ENCODE results near the gene MRAP2. TPM values are rescaled to one million over a fixed set of nuclear protein-coding genes. Genes with fewer than 3 reads are reported as not detected.

Gene MRAP2
- total and polyA plus RNA-seq, 2 donors (not counting 3 experiments of a cell fraction or from before 2014, with no cell fraction given) = 5.8 to 8.6 TPM

DNA sequence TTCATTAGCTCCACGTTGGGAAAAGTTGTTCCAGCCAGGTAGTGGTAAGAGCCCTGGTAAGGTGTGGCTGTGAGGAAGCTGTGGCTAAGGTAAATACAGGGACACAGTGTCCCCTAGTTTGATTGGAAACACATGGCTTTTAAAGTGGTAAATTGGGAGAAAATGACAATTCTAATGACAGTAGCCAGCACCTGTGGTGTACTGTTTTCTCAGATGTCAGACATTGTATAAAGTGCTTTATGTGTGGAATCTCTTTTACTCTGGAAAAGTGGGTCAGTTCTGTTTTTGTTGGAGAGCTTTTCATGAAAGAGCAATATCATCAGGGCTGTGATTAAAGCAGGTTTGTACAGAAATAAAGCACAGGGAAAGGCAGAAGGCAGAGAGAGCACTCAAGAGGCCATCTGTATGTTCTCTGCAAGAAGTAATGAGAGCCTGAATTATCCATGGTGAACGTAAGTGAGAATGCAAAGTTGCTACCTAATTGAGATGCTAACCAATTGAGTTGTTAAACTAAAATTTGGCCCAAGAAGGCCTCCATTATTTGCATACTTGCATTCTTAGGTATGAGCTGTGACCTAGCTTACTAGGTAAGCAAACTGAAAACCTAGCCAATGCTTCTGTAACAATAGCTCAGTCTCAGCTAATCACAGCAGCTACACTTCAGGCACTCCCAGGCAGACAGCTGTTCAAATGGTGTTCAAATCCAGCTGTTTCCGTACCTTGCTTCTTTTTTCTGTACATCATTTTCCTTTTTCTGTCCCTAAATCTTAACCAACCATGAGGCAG lies 28.2 kb downstream of the MRAP2 start:
- intact Hi-C loops (cut with micrococcal nuclease) (no loop called here), dilution Hi-C loops (cut with MboI; ENCODE audit: extremely low pct_ligation_motif_present, low sequenced_read_pairs) (no loop called here)
- no peak overlapping the region for H2AFZ ChIP-seq (ENCODE audit: low read depth, low read length)
- H3K9me1 ChIP-seq (replicated peaks; ENCODE audit: control insufficient read depth, extremely low read depth, insufficient read depth, low read length) = no peaks in the 10 kb centered on the region
- H3K4me2 ChIP-seq (ENCODE audit: insufficient read depth, low read length) = no peak overlapping the region
- no peaks in the 10 kb centered on the region for H4K20me1 ChIP-seq (replicated peaks; ENCODE audit: control insufficient read depth, extremely low read depth, insufficient read depth, low read length)
- no peaks in the 10 kb centered on the region for H3K36me3 ChIP-seq (ENCODE audit: control insufficient read depth in 2 of 2, extremely low read depth in 1 of 2, insufficient read depth in 2 of 2, low read length in 2 of 2)
- DNase-seq (ENCODE audit: low read depth, low spot score) = no peak
- no peak overlapping the region for H3K9ac ChIP-seq (replicated peaks; ENCODE audit: extremely low read depth, insufficient read depth, low read length)
- no peak for FAIRE-seq
- no peaks in the 10 kb centered on the region for H3K79me2 ChIP-seq (ENCODE audit: control insufficient read depth, insufficient read depth, low read length)
- BruUV-seq (replicated peaks) = no TSS peak
- no peak overlapping the region for H3K27ac ChIP-seq (ENCODE audit: insufficient read depth, low read depth, low read length)
- TF ChIP-seq, protein P1, sequence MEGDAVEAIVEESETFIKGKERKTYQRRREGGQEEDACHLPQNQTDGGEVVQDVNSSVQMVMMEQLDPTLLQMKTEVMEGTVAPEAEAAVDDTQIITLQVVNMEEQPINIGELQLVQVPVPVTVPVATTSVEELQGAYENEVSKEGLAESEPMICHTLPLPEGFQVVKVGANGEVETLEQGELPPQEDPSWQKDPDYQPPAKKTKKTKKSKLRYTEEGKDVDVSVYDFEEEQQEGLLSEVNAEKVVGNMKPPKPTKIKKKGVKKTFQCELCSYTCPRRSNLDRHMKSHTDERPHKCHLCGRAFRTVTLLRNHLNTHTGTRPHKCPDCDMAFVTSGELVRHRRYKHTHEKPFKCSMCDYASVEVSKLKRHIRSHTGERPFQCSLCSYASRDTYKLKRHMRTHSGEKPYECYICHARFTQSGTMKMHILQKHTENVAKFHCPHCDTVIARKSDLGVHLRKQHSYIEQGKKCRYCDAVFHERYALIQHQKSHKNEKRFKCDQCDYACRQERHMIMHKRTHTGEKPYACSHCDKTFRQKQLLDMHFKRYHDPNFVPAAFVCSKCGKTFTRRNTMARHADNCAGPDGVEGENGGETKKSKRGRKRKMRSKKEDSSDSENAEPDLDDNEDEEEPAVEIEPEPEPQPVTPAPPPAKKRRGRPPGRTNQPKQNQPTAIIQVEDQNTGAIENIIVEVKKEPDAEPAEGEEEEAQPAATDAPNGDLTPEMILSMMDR (IDR thresholded peaks at IDR 0.05; ENCODE audit: extremely low read depth in 1 of 2, insufficient read depth in 1 of 2, low read depth in 1 of 2, low read length in 2 of 2) = no peak
- TF ChIP-seq FOS (IDR thresholded peaks at IDR 0.05; ENCODE audit: borderline replicate concordance, insufficient read depth, low read length) = no peak
- TF ChIP-seq POLR2A (IDR thresholded peaks at IDR 0.05; ENCODE audit: low read depth, low read length) = no peak
- TF ChIP-seq MYC (IDR thresholded peaks at IDR 0.05; ENCODE audit: low read depth, low read length) = no peak
- no peak for TF ChIP-seq EZH2 (IDR thresholded peaks at IDR 0.05; ENCODE audit: borderline replicate concordance, low read depth, low read length, severe bottlenecking)
- no peak for TF ChIP-seq POLR2AphosphoS5 (IDR thresholded peaks at IDR 0.05; ENCODE audit: insufficient read depth, low read depth, low read length)
- no peak for TF ChIP-seq GATA2 (IDR thresholded peaks at IDR 0.05; ENCODE audit: insufficient read depth, insufficient read length, low read depth, low read length)
- TF ChIP-seq JUN (IDR thresholded peaks at IDR 0.05; ENCODE audit: borderline replicate concordance, insufficient read depth, insufficient read length, low read depth) = no peak
- TF ChIP-seq, protein P2, sequence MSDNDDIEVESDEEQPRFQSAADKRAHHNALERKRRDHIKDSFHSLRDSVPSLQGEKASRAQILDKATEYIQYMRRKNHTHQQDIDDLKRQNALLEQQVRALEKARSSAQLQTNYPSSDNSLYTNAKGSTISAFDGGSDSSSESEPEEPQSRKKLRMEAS (IDR thresholded peaks at IDR 0.05; ENCODE audit: insufficient read depth, insufficient read length) = no peak
- ChIA-PET CTCF (interaction anchor here (0.9 to 1.5 kb wide), 2 partner anchors 9 to 12 kb away, joined by 4 read pairs; no protein-coding TSS in a partner anchor), POLR2A (no interaction called here)
- H3K27me3 ChIP-seq (ENCODE audit: control insufficient read depth in 2 of 2, insufficient read depth in 2 of 2, low read length in 2 of 2) = no peaks in the 10 kb centered on the region
- peaks cover 17% of the 10 kb centered on the region for H3K4me1 ChIP-seq (ENCODE audit: control insufficient read depth, extremely low read depth, insufficient read depth, low read length)
- no peak overlapping the region for H3K4me3 ChIP-seq (replicated peaks in 1 of 3; ENCODE audit: insufficient read depth in 1 of 3, low read depth in 1 of 3, low read length in 3 of 3)
- H3K9me3 ChIP-seq (replicated peaks; ENCODE audit: control insufficient read depth, insufficient read depth, low read length) = no peaks in the 10 kb centered on the region
